ENCODE measurements around the gene CDH3.

CDH3 gene

GRCh38 chr16:68737730-68738629 is 92.9 kb downstream of the CDH3 start:
- Histone ChIP-seq H3K4me1 (ENCODE audit: insufficient read depth, low read length) (peaks cover 31% of the 10 kb centered on the region), H3K27me3 (ENCODE audit: insufficient read depth, low read length) (peaks cover 11% of the 10 kb centered on the region; the same call in 1 of the 2 replicates), H3K9ac (ENCODE audit: low read depth, low read length) (peak overlapping the region; percentile 77), H3K4me3 (ENCODE audit: low read length) (peak overlapping the region; percentile 91), H3K9me3 (ENCODE audit: insufficient read depth, low read depth, low read length) (no peaks in the 10 kb centered on the region), H3K36me3 (ENCODE audit: insufficient read depth, low read length) (peaks cover 13% of the 10 kb centered on the region; the same call in 1 of the 2 replicates), H3K27ac (ENCODE audit: low read depth, low read length) (0 out of 2 replicates have a peak overlapping the region, but pooled peaks have one; percentile 35)
- WGBS, result 2% methylated on average over 58 of the region's 58 CpGs

GRCh38 chr16:68739964-68740627 is 95.0 kb downstream of the CDH3 start:
- Histone ChIP-seq H3K4me3 (ENCODE audit: low read length) (no peak overlapping the region), H3K27me3 (ENCODE audit: insufficient read depth, low read length) (peaks cover 11% of the 10 kb centered on the region; the same call in 1 of the 2 replicates), H3K4me1 (ENCODE audit: insufficient read depth, low read length) (peaks cover 41% of the 10 kb centered on the region), H3K27ac (ENCODE audit: low read depth, low read length) (no peak overlapping the region), H3K36me3 (ENCODE audit: insufficient read depth, low read length) (peaks cover 15% of the 10 kb centered on the region; the same call in 1 of the 2 replicates), H3K9me3 (ENCODE audit: insufficient read depth, low read depth, low read length) (no peaks in the 10 kb centered on the region), H3K9ac (ENCODE audit: low read depth, low read length) (no peak overlapping the region; the same call in 1 of the 2 replicates)
- WGBS, result 75% methylated on average over 7 of the region's 7 CpGs

GRCh38 chr16:68740628-68741346 is 95.7 kb downstream of the CDH3 start:
- no peak overlapping the region for H3K9ac ChIP-seq (ENCODE audit: low read depth, low read length)
- H3K27me3 ChIP-seq (ENCODE audit: insufficient read depth, low read length), result peaks cover 11% of the 10 kb centered on the region; the same call in 1 of the 2 replicates
- H3K27ac ChIP-seq (ENCODE audit: low read depth, low read length), result no peak overlapping the region
- peaks cover 15% of the 10 kb centered on the region; the same call in 1 of the 2 replicates for H3K36me3 ChIP-seq (ENCODE audit: insufficient read depth, low read length)
- no peaks in the 10 kb centered on the region for H3K9me3 ChIP-seq (ENCODE audit: insufficient read depth, low read depth, low read length)
- WGBS, result 92% methylated on average over 7 of the region's 9 CpGs
- peaks cover 43% of the 10 kb centered on the region for H3K4me1 ChIP-seq (ENCODE audit: insufficient read depth, low read length)
- no peak overlapping the region for H3K4me3 ChIP-seq (ENCODE audit: low read length)

- Histone ChIP-seq H3K27me3 (ENCODE audit: insufficient read depth, low read length) (peaks cover under 1% of the 10 kb centered on the region; the same call in 1 of the 2 replicates), H3K9me3 (ENCODE audit: insufficient read depth, low read depth, low read length) (no peaks in the 10 kb centered on the region), H3K4me1 (ENCODE audit: insufficient read depth, low read length) (peaks cover 43% of the 10 kb centered on the region), H3K27ac (ENCODE audit: low read depth, low read length) (no peak overlapping the region), H3K36me3 (ENCODE audit: insufficient read depth, low read length) (peaks cover 19% of the 10 kb centered on the region), H3K9ac (ENCODE audit: low read depth, low read length) (no peak overlapping the region), H3K4me3 (ENCODE audit: low read length) (no peak overlapping the region)
- 88% methylated on average over 4 of the region's 4 CpGs for WGBS
Measured at GRCh38 chr16:68743664-68744063, 98.6 kb downstream of the CDH3 start.

GRCh38 chr16:68744744-68745280 is 99.7 kb downstream of the CDH3 start:
- Histone ChIP-seq H3K4me3 (ENCODE audit: low read length) (peak overlapping the region; percentile 34), H3K27ac (ENCODE audit: low read depth, low read length) (peak overlapping the region; percentile 44), H3K9me3 (ENCODE audit: insufficient read depth, low read depth, low read length) (no peaks in the 10 kb centered on the region), H3K9ac (ENCODE audit: low read depth, low read length) (peak overlapping the region; percentile 39), H3K4me1 (ENCODE audit: insufficient read depth, low read length) (peaks cover 43% of the 10 kb centered on the region), H3K27me3 (ENCODE audit: insufficient read depth, low read length) (no peaks in the 10 kb centered on the region), H3K36me3 (ENCODE audit: insufficient read depth, low read length) (peaks cover 17% of the 10 kb centered on the region)
- 82% methylated on average over 11 of the region's 11 CpGs for WGBS

GRCh38 chr16:68746951-68747350 is 101.8 kb downstream of the CDH3 start:
- Histone ChIP-seq H3K36me3 (ENCODE audit: insufficient read depth, low read length) (peaks cover 14% of the 10 kb centered on the region), H3K9ac (ENCODE audit: low read depth, low read length) (no peak overlapping the region), H3K27ac (ENCODE audit: low read depth, low read length) (no peak overlapping the region), H3K27me3 (ENCODE audit: insufficient read depth, low read length) (no peaks in the 10 kb centered on the region), H3K4me1 (ENCODE audit: insufficient read depth, low read length) (peaks cover 29% of the 10 kb centered on the region), H3K4me3 (ENCODE audit: low read length) (no peak overlapping the region), H3K9me3 (ENCODE audit: insufficient read depth, low read depth, low read length) (no peaks in the 10 kb centered on the region)

- peaks cover 8% of the 10 kb centered on the region for H3K4me1 ChIP-seq (ENCODE audit: insufficient read depth, low read length)
- no peaks in the 10 kb centered on the region for H3K27me3 ChIP-seq (ENCODE audit: insufficient read depth, low read length)
- no peak overlapping the region for H3K27ac ChIP-seq (ENCODE audit: low read depth, low read length)
- peaks cover 11% of the 10 kb centered on the region for H3K36me3 ChIP-seq (ENCODE audit: insufficient read depth, low read length)
- H3K9ac ChIP-seq (ENCODE audit: low read depth, low read length), result no peak overlapping the region
- no peaks in the 10 kb centered on the region for H3K9me3 ChIP-seq (ENCODE audit: insufficient read depth, low read depth, low read length)
- H3K4me3 ChIP-seq (ENCODE audit: low read length), result no peak overlapping the region
- 85% methylated on average over 3 of the region's 3 CpGs for WGBS
Measured at GRCh38 chr16:68749432-68749831, 104.3 kb downstream of the CDH3 start.
